SH-SY5Y (cell line): ENCODE measurements around the gene NOC4L.

ENCODE experiments used
- GATA2 ChIP-seq: IDR thresholded peaks from 2 replicates; pipeline ENCODE4 v1.6.1; 2011; ENCODE audit warnings: mild to moderate bottlenecking, low read depth, low read length
- GATA3 ChIP-seq: IDR thresholded peaks from 2 replicates; pipeline ENCODE4 v1.6.1; 2011; ENCODE audit warnings: low read depth, mild to moderate bottlenecking, low read length, moderate library complexity

GRCh38 chr12:132129007-132129406 is 15.2 kb upstream of the NOC4L start:
- no peak for TF ChIP-seq GATA2
- TF ChIP-seq GATA3, result no peak
